ENCODE data around the gene CCDC71L.

The CCDC71L gene

GRCh38 chr7:106634958-106635357, 26.0 kb downstream of the CCDC71L start:
- no peaks in the 10 kb centered on the region for H3K79me1 ChIP-seq (ENCODE audit: low read length)
- H2BK5ac ChIP-seq (ENCODE audit: low read depth, low read length, poor library complexity), result no peak overlapping the region
- H4K8ac ChIP-seq (ENCODE audit: low read depth, low read length), result no peak overlapping the region
- H3K4me2 ChIP-seq (ENCODE audit: low read length), result no peak overlapping the region
- H3K4me3 ChIP-seq (ENCODE audit: low read depth, low read length), result no peak overlapping the region
- no peak overlapping the region for H3K27ac ChIP-seq (ENCODE audit: low read depth, low read length)
- H4K12ac ChIP-seq (ENCODE audit: low read depth, low read length), result no peak overlapping the region
- H3K36me3 ChIP-seq (ENCODE audit: control insufficient read depth in 1 of 2, insufficient read depth in 2 of 2, low read length in 2 of 2), result no peaks in the 10 kb centered on the region
- DNase-seq, result no peak
- H3K14ac ChIP-seq (ENCODE audit: low read length), result no peak overlapping the region
- H3K4me1 ChIP-seq (ENCODE audit: control insufficient read depth in 1 of 2, insufficient read depth in 2 of 2, low read length in 2 of 2), result no peaks in the 10 kb centered on the region
- no peak overlapping the region for H2AFZ ChIP-seq (ENCODE audit: insufficient read depth, low read length, poor library complexity)
- H2BK120ac ChIP-seq (ENCODE audit: insufficient read depth, low read length, poor library complexity), result no peak overlapping the region
- no peaks in the 10 kb centered on the region for H3K79me2 ChIP-seq (ENCODE audit: control insufficient read depth, insufficient read depth, low read length, poor library complexity)
- H4K91ac ChIP-seq (ENCODE audit: low read depth, low read length), result no peak overlapping the region
- no peak overlapping the region for H3K18ac ChIP-seq (ENCODE audit: low read length)
- H3K4ac ChIP-seq (ENCODE audit: low read depth, low read length), result no peak overlapping the region
- H3K9ac ChIP-seq (ENCODE audit: low read length), result no peak overlapping the region
- no peak overlapping the region for H3K23ac ChIP-seq (ENCODE audit: low read length)
- WGBS (ENCODE audit: extremely low coverage, insufficient coverage, insufficient read length), result no CpG with 5 or more reads among the region's 2 CpGs
- no peak overlapping the region for H2BK12ac ChIP-seq (ENCODE audit: low read length)
- H2AK5ac ChIP-seq (ENCODE audit: low read length), result no peak overlapping the region
- H3K27me3 ChIP-seq (ENCODE audit: insufficient read depth, low read length), result no peaks in the 10 kb centered on the region
- peaks cover 9% of the 10 kb centered on the region for H3K9me3 ChIP-seq (ENCODE audit: insufficient read depth, low read depth, low read length)

GRCh38 chr7:106630648-106631047, 30.3 kb downstream of the CCDC71L start:
- Histone ChIP-seq H3K4me1 (ENCODE audit: control insufficient read depth in 1 of 2, insufficient read depth in 2 of 2, low read length in 2 of 2) (peaks cover 5 to 8% of the 10 kb centered on the region in 2 experiments), H3K23ac (ENCODE audit: low read length) (no peak overlapping the region), H3K36me3 (ENCODE audit: control insufficient read depth in 1 of 2, insufficient read depth in 2 of 2, low read length in 2 of 2) (no peaks in the 10 kb centered on the region), H3K4me2 (ENCODE audit: low read length) (no peak overlapping the region), H3K79me1 (ENCODE audit: low read length) (peaks cover 2% of the 10 kb centered on the region), H2BK12ac (ENCODE audit: low read length) (no peak overlapping the region), H2BK5ac (ENCODE audit: low read depth, low read length, poor library complexity) (no peak overlapping the region), H3K18ac (ENCODE audit: low read length) (no peak overlapping the region), H3K27ac (ENCODE audit: low read depth, low read length) (no peak overlapping the region), H4K12ac (ENCODE audit: low read depth, low read length) (no peak overlapping the region), H2AK5ac (ENCODE audit: low read length) (no peak overlapping the region), H4K8ac (ENCODE audit: low read depth, low read length) (no peak overlapping the region), H2BK120ac (ENCODE audit: insufficient read depth, low read length, poor library complexity) (no peak overlapping the region), H4K91ac (ENCODE audit: low read depth, low read length) (no peak overlapping the region), H3K9me3 (ENCODE audit: insufficient read depth, low read depth, low read length) (peaks cover 9% of the 10 kb centered on the region), H3K79me2 (ENCODE audit: control insufficient read depth, insufficient read depth, low read length, poor library complexity) (peaks cover 2% of the 10 kb centered on the region), H3K27me3 (ENCODE audit: insufficient read depth, low read length) (no peaks in the 10 kb centered on the region), H3K14ac (ENCODE audit: low read length) (no peak overlapping the region), H3K4me3 (ENCODE audit: low read depth, low read length) (no peak overlapping the region), H3K4ac (ENCODE audit: low read depth, low read length) (no peak overlapping the region), H2AFZ (ENCODE audit: insufficient read depth, low read length, poor library complexity) (no peak overlapping the region), H3K9ac (ENCODE audit: low read length) (no peak overlapping the region)
- peak in 1 of 2 donors; percentile 58 for DNase-seq

- Histone ChIP-seq H3K14ac (ENCODE audit: low read length) (no peak overlapping the region), H3K23ac (ENCODE audit: low read length) (no peak overlapping the region), H3K9me3 (ENCODE audit: insufficient read depth, low read depth, low read length) (peaks cover 9% of the 10 kb centered on the region), H3K9ac (ENCODE audit: low read length) (no peak overlapping the region), H2BK12ac (ENCODE audit: low read length) (no peak overlapping the region), H3K4me3 (ENCODE audit: low read depth, low read length) (no peak overlapping the region), H2AK5ac (ENCODE audit: low read length) (no peak overlapping the region), H4K8ac (ENCODE audit: low read depth, low read length) (no peak overlapping the region), H3K4me1 (ENCODE audit: control insufficient read depth in 1 of 2, insufficient read depth in 2 of 2, low read length in 2 of 2) (peaks cover 6 to 9% of the 10 kb centered on the region in 2 experiments), H2BK120ac (ENCODE audit: insufficient read depth, low read length, poor library complexity) (no peak overlapping the region), H2AFZ (ENCODE audit: insufficient read depth, low read length, poor library complexity) (no peak overlapping the region), H3K4me2 (ENCODE audit: low read length) (no peak overlapping the region), H3K36me3 (ENCODE audit: control insufficient read depth in 1 of 2, insufficient read depth in 2 of 2, low read length in 2 of 2) (no peaks in the 10 kb centered on the region), H3K4ac (ENCODE audit: low read depth, low read length) (no peak overlapping the region), H3K27me3 (ENCODE audit: insufficient read depth, low read length) (no peaks in the 10 kb centered on the region), H3K79me2 (ENCODE audit: control insufficient read depth, insufficient read depth, low read length, poor library complexity) (peaks cover 2% of the 10 kb centered on the region), H4K91ac (ENCODE audit: low read depth, low read length) (no peak overlapping the region), H4K12ac (ENCODE audit: low read depth, low read length) (no peak overlapping the region), H3K79me1 (ENCODE audit: low read length) (peaks cover 2% of the 10 kb centered on the region), H2BK5ac (ENCODE audit: low read depth, low read length, poor library complexity) (no peak overlapping the region), H3K27ac (ENCODE audit: low read depth, low read length) (no peak overlapping the region), H3K18ac (ENCODE audit: low read length) (no peak overlapping the region)
- WGBS (ENCODE audit: extremely low coverage, insufficient coverage, insufficient read length), result no CpG with 5 or more reads among the region's 2 CpGs
- DNase-seq, result no peak
These were observed 31.4 kb downstream of the CCDC71L start for GRCh38 chr7:106629516-106629915.

- Histone ChIP-seq H3K36me3 (ENCODE audit: control insufficient read depth in 1 of 2, insufficient read depth in 2 of 2, low read length in 2 of 2) (no peaks in the 10 kb centered on the region), H2BK12ac (ENCODE audit: low read length) (no peak overlapping the region), H3K18ac (ENCODE audit: low read length) (no peak overlapping the region), H4K12ac (ENCODE audit: low read depth, low read length) (no peak overlapping the region), H3K4me1 (ENCODE audit: control insufficient read depth in 1 of 2, insufficient read depth in 2 of 2, low read length in 2 of 2) (peaks cover 6 to 9% of the 10 kb centered on the region in 2 experiments), H3K9me3 (ENCODE audit: insufficient read depth, low read depth, low read length) (peaks cover 6% of the 10 kb centered on the region), H2AFZ (ENCODE audit: insufficient read depth, low read length, poor library complexity) (no peak overlapping the region), H3K27ac (ENCODE audit: low read depth, low read length) (no peak overlapping the region), H2BK120ac (ENCODE audit: insufficient read depth, low read length, poor library complexity) (no peak overlapping the region), H2AK5ac (ENCODE audit: low read length) (no peak overlapping the region), H3K79me2 (ENCODE audit: control insufficient read depth, insufficient read depth, low read length, poor library complexity) (peaks cover 2% of the 10 kb centered on the region), H4K8ac (ENCODE audit: low read depth, low read length) (peak overlapping the region; percentile 4), H4K91ac (ENCODE audit: low read depth, low read length) (peak overlapping the region; percentile 8), H3K4me2 (ENCODE audit: low read length) (no peak overlapping the region), H3K23ac (ENCODE audit: low read length) (no peak overlapping the region), H3K27me3 (ENCODE audit: insufficient read depth, low read length) (no peaks in the 10 kb centered on the region), H3K79me1 (ENCODE audit: low read length) (peaks cover 2% of the 10 kb centered on the region), H3K14ac (ENCODE audit: low read length) (no peak overlapping the region), H3K9ac (ENCODE audit: low read length) (no peak overlapping the region), H3K4ac (ENCODE audit: low read depth, low read length) (no peak overlapping the region), H3K4me3 (ENCODE audit: low read depth, low read length) (no peak overlapping the region), H2BK5ac (ENCODE audit: low read depth, low read length, poor library complexity) (no peak overlapping the region)
- peak; percentile 17 to 94 for DNase-seq
- no CpG with 5 or more reads among the region's 6 CpGs for WGBS (ENCODE audit: extremely low coverage, insufficient coverage, insufficient read length)
These were observed 34.4 kb downstream of the CCDC71L start for GRCh38 chr7:106626376-106627164.
